H9 (cell line): ENCODE data around the gene AMER3. TPM values are rescaled to one million over a fixed set of nuclear protein-coding genes. Genes with fewer than 3 reads are reported as not detected.

Experiments used
- DNase-seq: peaks from one replicate; pipeline ENCODE4 v3.0.0-alpha.2; 2017
- H2AFZ ChIP-seq: one replicate; pipeline ENCODE4 v1.6.1; 2013; ENCODE audit warnings: mild to moderate bottlenecking, low read length, control low read depth, moderate library complexity
- H2AK5ac ChIP-seq: 2 replicates; pipeline ENCODE4 v1.6.1; 2013; ENCODE audit warnings: low read length, control low read depth, mixed read lengths; ENCODE audit not compliant: insufficient read length
- H2BK120ac ChIP-seq: one replicate; pipeline ENCODE4 v1.6.1; 2013; ENCODE audit warnings: low read depth, mild to moderate bottlenecking, low read length, control low read depth, inconsistent platforms; ENCODE audit not compliant: poor library complexity, severe bottlenecking
- H2BK12ac ChIP-seq: 2 replicates; pipeline ENCODE4 v1.6.1; 2013; ENCODE audit warnings: low read length, control low read depth, mixed read lengths, low read depth; ENCODE audit not compliant: insufficient read length
- H2BK15ac ChIP-seq: 2 replicates; pipeline ENCODE4 v1.6.1; 2013; ENCODE audit warnings: low read depth, low read length, control low read depth
- H2BK20ac ChIP-seq: one replicate; pipeline ENCODE4 v1.6.1; 2013; ENCODE audit warnings: low read depth, mild to moderate bottlenecking, low read length, control low read depth, inconsistent platforms; ENCODE audit not compliant: poor library complexity, severe bottlenecking
- H2BK5ac ChIP-seq: 2 replicates; pipeline ENCODE4 v1.6.1; 2013; ENCODE audit warnings: low read length, control low read depth, mixed read lengths; ENCODE audit not compliant: insufficient read length
- H3K14ac ChIP-seq: 2 replicates; pipeline ENCODE4 v1.6.1; 2013; ENCODE audit warnings: low read length, control low read depth; ENCODE audit not compliant: insufficient read depth
- H3K18ac ChIP-seq: 2 replicates; pipeline ENCODE4 v1.6.1; 2013; ENCODE audit warnings: low read depth, mild to moderate bottlenecking, mixed read lengths, low read length, control low read depth; ENCODE audit not compliant: insufficient read length
- H3K23ac ChIP-seq: 2 replicates; pipeline ENCODE4 v1.6.1; 2013; ENCODE audit warnings: low read length, control low read depth, mixed read lengths, low read depth; ENCODE audit not compliant: insufficient read length
- H3K23me2 ChIP-seq: 2 replicates; pipeline ENCODE4 v1.6.1; 2013; ENCODE audit warnings: low read depth, mild to moderate bottlenecking, mixed read lengths, low read length, control low read depth; ENCODE audit not compliant: insufficient read length, poor library complexity, severe bottlenecking
- H3K27ac ChIP-seq: 2 replicates; pipeline ENCODE4 v1.5.1; 2013; ENCODE audit warnings: low read length, control low read depth, mixed read lengths, low read depth; ENCODE audit not compliant: insufficient read length
- H3K27me3 ChIP-seq: 2 replicates; pipeline ENCODE4 v1.6.1; 2013; ENCODE audit warnings: low read length, control low read depth, inconsistent platforms; ENCODE audit not compliant: insufficient read depth
- H3K4ac ChIP-seq: 2 replicates; pipeline ENCODE4 v1.6.1; 2013; ENCODE audit warnings: low read depth, mild to moderate bottlenecking, control low read depth, inconsistent platforms, low read length, moderate library complexity
- H3K4me1 ChIP-seq: 2 replicates; pipeline ENCODE4 v1.6.1; 2013; ENCODE audit warnings: low read length, control low read depth, inconsistent platforms; ENCODE audit not compliant: insufficient read depth
- H3K4me2 ChIP-seq: 2 replicates; pipeline ENCODE4 v1.6.1; 2013; ENCODE audit warnings: low read length, control low read depth, mixed read lengths; ENCODE audit not compliant: insufficient read length, insufficient read depth
- H3K56ac ChIP-seq: 2 replicates; pipeline ENCODE4 v1.6.1; 2013; ENCODE audit warnings: low read depth, mild to moderate bottlenecking, mixed read lengths, low read length, control low read depth; ENCODE audit not compliant: insufficient read length
- H3K79me1 ChIP-seq: 2 replicates; pipeline ENCODE4 v1.6.1; 2013; ENCODE audit warnings: low read depth, mild to moderate bottlenecking, moderate library complexity, low read length, control low read depth, inconsistent platforms; ENCODE audit not compliant: insufficient read depth, poor library complexity, severe bottlenecking
- H3K79me2 ChIP-seq: 2 replicates; pipeline ENCODE4 v1.6.1; 2013; ENCODE audit warnings: low read length, control low read depth, inconsistent platforms; ENCODE audit not compliant: insufficient read depth
- H3K9ac ChIP-seq: 2 replicates; pipeline ENCODE4 v1.6.1; 2013; ENCODE audit warnings: low read length, control low read depth, mixed read lengths; ENCODE audit not compliant: insufficient read length; ENCODE audit errors: extremely low read depth
- H3K9me3 ChIP-seq: one replicate; pipeline ENCODE4 v1.6.1; 2013; ENCODE audit warnings: low read depth, low read length, inconsistent platforms; ENCODE audit not compliant: control insufficient read depth
- H3T11ph ChIP-seq: one replicate; pipeline ENCODE4 v1.6.1; 2013; ENCODE audit warnings: mild to moderate bottlenecking, low read length, control low read depth, inconsistent platforms
- H4K20me1 ChIP-seq: one replicate; pipeline ENCODE4 v1.6.1; 2013; ENCODE audit not compliant: control insufficient read depth, insufficient read length, insufficient read depth
- H4K5ac ChIP-seq: 2 replicates; pipeline ENCODE4 v1.6.1; 2013; ENCODE audit warnings: low read depth, mild to moderate bottlenecking, mixed read lengths, low read length, control low read depth; ENCODE audit not compliant: insufficient read length
- H4K8ac ChIP-seq: replicated peaks from 2 replicates; pipeline ENCODE4 v1.6.1; 2013; ENCODE audit warnings: low read length, control low read depth, mixed read lengths, low read depth; ENCODE audit not compliant: insufficient read length
- H4K91ac ChIP-seq: 2 replicates; pipeline ENCODE4 v1.6.1; 2013; ENCODE audit warnings: low read depth, mild to moderate bottlenecking, moderate library complexity, mixed read lengths, low read length, control low read depth; ENCODE audit not compliant: insufficient read length
- H3K27ac Mint-ChIP-seq, 3 experiments: 2 replicates in 2 of 3; 3 replicates in 1 of 3; pipeline ENCODE4 v1.8.0; 2020 to 2021; ENCODE audit warnings: mixed read lengths in 3 of 3, mild to moderate bottlenecking in 1 of 3, moderate library complexity in 1 of 3
- H3K27me3 Mint-ChIP-seq: 2 replicates; pipeline ENCODE4 v1.8.0; 2021; ENCODE audit warnings: low read depth, mild to moderate bottlenecking, moderate library complexity, mixed read lengths
- H3K36me3 Mint-ChIP-seq, 3 experiments: 2 replicates in 2 of 3; 3 replicates in 1 of 3; pipeline ENCODE4 v1.8.0; 2020 to 2021; ENCODE audit warnings: low read depth in 3 of 3, mixed read lengths in 3 of 3; ENCODE audit not compliant: insufficient read depth in 1 of 3
- H3K4me1 Mint-ChIP-seq, 2 experiments: 2 replicates each; pipeline ENCODE4 v1.8.0; 2020; ENCODE audit warnings: mixed read lengths in 2 of 2
- H3K4me3 Mint-ChIP-seq, 2 experiments: 2 replicates in 1 of 2; 3 replicates in 1 of 2; pipeline ENCODE4 v1.8.0; 2020 to 2021; ENCODE audit warnings: mild to moderate bottlenecking in 2 of 2, mixed read lengths in 2 of 2, moderate library complexity in 1 of 2
- H3K9me3 Mint-ChIP-seq, 2 experiments: 2 replicates in 1 of 2; 3 replicates in 1 of 2; pipeline ENCODE4 v1.8.0; 2020; ENCODE audit warnings: mild to moderate bottlenecking in 2 of 2, mixed read lengths in 2 of 2, moderate library complexity in 1 of 2
- WGBS: extraction: QIAGEN DNeasy Blood & Tissue Kit; methylation state at CpG from one replicate; pipeline ENCODE4 v1.1.7; 2013; ENCODE audit warnings: missing lambda C conversion rate, low lambda C conversion rate, mixed read lengths; ENCODE audit not compliant: insufficient read length; ENCODE audit errors: extremely low coverage; 5-methylcytosine and 5-hydroxymethylcytosine counted together
- total RNA-seq: library from RNA; stranded (reverse); gene quantifications from 2 replicates; pipeline ENCODE4 v1.2.1, GENCODE V29; 2021
- TF ChIP-seq, protein P1 (sequence below): fragments of 200-600 bp; sonication (generic); conservative IDR thresholded peaks from 3 replicates; pipeline ENCODE4 v1.8.0; 2021; ENCODE audit warnings: antibody characterized with exemption, mild to moderate bottlenecking

AMER3 gene
- total RNA-seq, 1 experiment from 2014 or later = 0.59 TPM

DNA sequence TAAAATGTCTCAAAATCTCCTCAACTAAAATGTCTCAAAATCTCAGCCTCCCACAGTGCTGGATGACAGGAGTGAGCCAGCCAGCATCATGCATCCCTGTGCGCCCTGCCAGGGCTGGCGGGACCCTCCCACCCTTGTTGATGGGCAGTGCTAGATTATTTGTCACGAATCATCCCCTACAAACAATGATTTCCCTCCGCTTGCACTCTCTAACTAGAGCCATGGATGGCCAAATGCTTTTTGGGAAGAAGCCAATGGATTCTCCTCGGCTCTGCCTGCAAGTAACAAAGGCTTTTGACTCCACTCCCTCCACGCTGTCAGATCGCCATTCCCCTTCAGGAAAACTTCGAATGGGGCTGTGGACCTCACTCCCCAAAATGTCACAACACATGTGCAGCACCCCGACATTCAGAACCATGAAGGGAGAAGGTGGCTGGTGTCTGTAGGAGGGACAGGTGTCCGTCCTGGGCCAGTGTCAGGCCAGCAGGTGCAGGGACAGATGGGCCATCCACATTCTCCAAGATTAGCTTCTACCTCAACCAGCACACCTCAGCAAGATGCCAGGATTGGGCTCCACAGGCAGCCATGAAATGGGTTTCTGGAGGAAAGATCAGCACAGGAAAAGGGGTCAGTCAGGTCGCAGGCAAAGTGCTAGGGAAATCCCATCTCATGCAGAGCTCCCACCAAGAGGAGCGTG, 11.5 kb downstream of the AMER3 start:
- H3K27ac Mint-ChIP-seq = no peak overlapping the region
- H3K79me1 ChIP-seq = no peaks in the 10 kb centered on the region

More for the DNA sequence above, 11.5 kb downstream of the AMER3 start:
- Mint-ChIP-seq H3K4me3 (no peak overlapping the region; a peak in 1 of 5 replicates), H3K4me1 (peaks cover 0 to 6% of the 10 kb centered on the region in 2 experiments; a peak in 3 of 4 replicates), H3K9me3 (peaks cover under 1 to 2% of the 10 kb centered on the region in 2 experiments; a peak in 3 of 5 replicates), H3K36me3 (no peaks in the 10 kb centered on the region; a peak in 1 of 7 replicates), H3K27me3 (no peaks in the 10 kb centered on the region)
- H2BK120ac ChIP-seq = no peak overlapping the region
- TF ChIP-seq, protein P1, sequence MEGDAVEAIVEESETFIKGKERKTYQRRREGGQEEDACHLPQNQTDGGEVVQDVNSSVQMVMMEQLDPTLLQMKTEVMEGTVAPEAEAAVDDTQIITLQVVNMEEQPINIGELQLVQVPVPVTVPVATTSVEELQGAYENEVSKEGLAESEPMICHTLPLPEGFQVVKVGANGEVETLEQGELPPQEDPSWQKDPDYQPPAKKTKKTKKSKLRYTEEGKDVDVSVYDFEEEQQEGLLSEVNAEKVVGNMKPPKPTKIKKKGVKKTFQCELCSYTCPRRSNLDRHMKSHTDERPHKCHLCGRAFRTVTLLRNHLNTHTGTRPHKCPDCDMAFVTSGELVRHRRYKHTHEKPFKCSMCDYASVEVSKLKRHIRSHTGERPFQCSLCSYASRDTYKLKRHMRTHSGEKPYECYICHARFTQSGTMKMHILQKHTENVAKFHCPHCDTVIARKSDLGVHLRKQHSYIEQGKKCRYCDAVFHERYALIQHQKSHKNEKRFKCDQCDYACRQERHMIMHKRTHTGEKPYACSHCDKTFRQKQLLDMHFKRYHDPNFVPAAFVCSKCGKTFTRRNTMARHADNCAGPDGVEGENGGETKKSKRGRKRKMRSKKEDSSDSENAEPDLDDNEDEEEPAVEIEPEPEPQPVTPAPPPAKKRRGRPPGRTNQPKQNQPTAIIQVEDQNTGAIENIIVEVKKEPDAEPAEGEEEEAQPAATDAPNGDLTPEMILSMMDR = no peak
- no peaks in the 10 kb centered on the region for H3K23me2 ChIP-seq
- H2BK12ac ChIP-seq = no peak overlapping the region
- H3K14ac ChIP-seq = no peak overlapping the region
- H3K56ac ChIP-seq = no peak overlapping the region
- H2AK5ac ChIP-seq = no peak overlapping the region
- no peaks in the 10 kb centered on the region for H3K9me3 ChIP-seq
- no peak overlapping the region for H3K23ac ChIP-seq
- no peak overlapping the region for H4K8ac ChIP-seq
- H3K27me3 ChIP-seq = no peaks in the 10 kb centered on the region
- no peak overlapping the region for H2BK5ac ChIP-seq
- H4K20me1 ChIP-seq = no peaks in the 10 kb centered on the region
- no peak overlapping the region for H2BK20ac ChIP-seq
- H3K79me2 ChIP-seq = no peaks in the 10 kb centered on the region
- DNase-seq = no peak
- H4K91ac ChIP-seq = no peak overlapping the region
- no peaks in the 10 kb centered on the region for H3K4me1 ChIP-seq
- H3T11ph ChIP-seq = no peak overlapping the region
- no peak overlapping the region for H3K27ac ChIP-seq
- no peak overlapping the region for H3K9ac ChIP-seq
- WGBS = no CpG with 5 or more reads among the region's 12 CpGs
- H3K4me2 ChIP-seq = no peak overlapping the region
- H2AFZ ChIP-seq = no peak overlapping the region
- no peak overlapping the region for H2BK15ac ChIP-seq
- no peak overlapping the region for H3K4ac ChIP-seq
- no peak overlapping the region for H3K18ac ChIP-seq
- H4K5ac ChIP-seq = no peak overlapping the region
